Nephron progenitor cell (in vitro differentiated cells): Measurements from ENCODE around the gene HSF5.

Source experiments
- DNase-seq: peaks from one replicate; pipeline ENCODE4 v3.0.0; 2021
- H3K27ac Mint-ChIP-seq: 2 replicates; pipeline ENCODE4 v1.8.0; 2021; ENCODE audit warnings: mild to moderate bottlenecking, moderate library complexity, mixed read lengths
- H3K27me3 Mint-ChIP-seq: 2 replicates; pipeline ENCODE4 v1.8.0; 2021; ENCODE audit warnings: mild to moderate bottlenecking, low read depth, mixed read lengths; ENCODE audit not compliant: poor library complexity
- H3K36me3 Mint-ChIP-seq: 2 replicates; pipeline ENCODE4 v1.8.0; 2021; ENCODE audit warnings: low read depth, mixed read lengths
- H3K4me1 Mint-ChIP-seq: 2 replicates; pipeline ENCODE4 v1.8.0; 2021; ENCODE audit warnings: mixed read lengths
- H3K4me3 Mint-ChIP-seq: 2 replicates; pipeline ENCODE4 v1.8.0; 2021; ENCODE audit warnings: mild to moderate bottlenecking, moderate library complexity, mixed read lengths
- H3K9me3 Mint-ChIP-seq: 2 replicates; pipeline ENCODE4 v1.8.0; 2021; ENCODE audit warnings: mild to moderate bottlenecking, moderate library complexity, mixed read lengths
- CTCF ChIP-seq: fragments of 200-600 bp; sonication (generic); IDR thresholded peaks from 2 replicates; pipeline ENCODE4 v1.5.0; 2021; ENCODE audit warnings: antibody characterized with exemption

Gene HSF5

GRCh38 chr17:58417300-58418092 lies 70.7 kb downstream of the HSF5 start, which contains the start of gene RNF43:
TSS of gene RNF43 (minus strand) at chr17:58417534. CDS start at chr17:58415577, 1,957 bp downstream.
- H3K27ac Mint-ChIP-seq = no peak within 1 kb of the TSS
- peaks cover 63% of the 10 kb centered on the region for H3K4me1 Mint-ChIP-seq
- DNase-seq = peak; percentile 83
- TF ChIP-seq CTCF = peak; percentile 61
- H3K36me3 Mint-ChIP-seq = no peaks in the 10 kb centered on the region
- no peaks in the 10 kb centered on the region for H3K9me3 Mint-ChIP-seq
- H3K27me3 Mint-ChIP-seq = peaks cover 2% of the 10 kb centered on the region
- peak within 1 kb of the TSS; percentile 86 for H3K4me3 Mint-ChIP-seq

GRCh38 chr17:58416937-58417299 lies 71.3 kb downstream of the HSF5 start:
- H3K4me3 Mint-ChIP-seq = peak overlapping the region; percentile 86
- TF ChIP-seq CTCF = no peak
- no peak overlapping the region for H3K27ac Mint-ChIP-seq
- H3K36me3 Mint-ChIP-seq = no peaks in the 10 kb centered on the region
- H3K4me1 Mint-ChIP-seq = peaks cover 68% of the 10 kb centered on the region
- H3K27me3 Mint-ChIP-seq = peaks cover 2% of the 10 kb centered on the region
- peak; percentile 6 for DNase-seq
- H3K9me3 Mint-ChIP-seq = no peaks in the 10 kb centered on the region

GRCh38 chr17:58416396-58416795 lies 71.8 kb downstream of the HSF5 start:
- peaks cover 69% of the 10 kb centered on the region for H3K4me1 Mint-ChIP-seq
- no peak overlapping the region for H3K27ac Mint-ChIP-seq
- peak overlapping the region; percentile 86 for H3K4me3 Mint-ChIP-seq
- peaks cover 2% of the 10 kb centered on the region for H3K27me3 Mint-ChIP-seq
- H3K9me3 Mint-ChIP-seq = no peaks in the 10 kb centered on the region
- DNase-seq = no peak
- TF ChIP-seq CTCF = no peak
- no peaks in the 10 kb centered on the region for H3K36me3 Mint-ChIP-seq

- Mint-ChIP-seq H3K4me1 (peaks cover 74% of the 10 kb centered on the region), H3K27me3 (peaks cover 2% of the 10 kb centered on the region), H3K27ac (no peak overlapping the region), H3K36me3 (no peaks in the 10 kb centered on the region), H3K4me3 (peak overlapping the region; percentile 86), H3K9me3 (no peaks in the 10 kb centered on the region)
- TF ChIP-seq CTCF = no peak
- DNase-seq = peak; percentile 51
These were observed 72.7 kb downstream of the HSF5 start for GRCh38 chr17:58415371-58416055.

- no peak overlapping the region for H3K27ac Mint-ChIP-seq
- no peaks in the 10 kb centered on the region for H3K36me3 Mint-ChIP-seq
- no peaks in the 10 kb centered on the region for H3K9me3 Mint-ChIP-seq
- peak overlapping the region; percentile 86 for H3K4me3 Mint-ChIP-seq
- DNase-seq = no peak
- H3K27me3 Mint-ChIP-seq = peaks cover 2% of the 10 kb centered on the region
- H3K4me1 Mint-ChIP-seq = peaks cover 74% of the 10 kb centered on the region
- no peak for TF ChIP-seq CTCF
These were observed 73.6 kb downstream of the HSF5 start for GRCh38 chr17:58414596-58414997.
